HL-60 (cell line): ENCODE results near the gene TMEM234.

ENCODE experiments used
- DNase-seq, 2 experiments: peaks; one replicate each; pipeline ENCODE4 v3.0.0-alpha.2; 2010 to 2020; ENCODE audit warnings: low read depth in 1 of 2, low spot score in 1 of 2
- H3K27ac ChIP-seq: fragments of 250-450 bp; sonication (Bioruptor Pico); replicated peaks from 2 replicates; pipeline ENCODE4 v1.5.1; 2020; ENCODE audit warnings: mild to moderate bottlenecking, moderate library complexity
- H3K27me3 ChIP-seq: fragments of 250-450 bp; sonication (Bioruptor Pico); 2 replicates; pipeline ENCODE4 v1.5.1; 2021; ENCODE audit warnings: mild to moderate bottlenecking, moderate library complexity; ENCODE audit not compliant: insufficient read depth, poor library complexity, severe bottlenecking
- H3K4me3 ChIP-seq: replicated peaks from 2 replicates; pipeline ENCODE4 v1.5.1; 2011; ENCODE audit warnings: mild to moderate bottlenecking, control low read depth, low read length; ENCODE audit not compliant: insufficient read depth
- CTCF ChIP-seq: IDR thresholded peaks from one replicate; pipeline ENCODE4 v1.5.1; 2011; ENCODE audit warnings: low read length, control low read depth, inconsistent platforms; ENCODE audit not compliant: insufficient read depth
- GABPA ChIP-seq: IDR thresholded peaks from 2 replicates; pipeline ENCODE4 v1.6.1; 2012; ENCODE audit warnings: low read depth
- POLR2AphosphoS5 ChIP-seq: IDR thresholded peaks from 2 replicates; pipeline ENCODE4 v1.6.1; 2012; ENCODE audit warnings: low read depth
- REST ChIP-seq: IDR thresholded peaks from 2 replicates; pipeline ENCODE4 v1.6.1; 2012; ENCODE audit warnings: low read depth; ENCODE audit not compliant: insufficient replicate concordance
- SPI1 ChIP-seq: IDR thresholded peaks from 2 replicates; pipeline ENCODE4 v1.6.1; 2012; ENCODE audit warnings: low read depth, mild to moderate bottlenecking, borderline replicate concordance

TMEM234 gene

GRCh38 chr1:32250893-32251716 is 29.0 kb upstream of the TMEM234 start, which contains the start of gene LCK:
LCK (plus strand) TSS chr1:32251265; CDS start chr1:32274330, 23,065 bp downstream.
- no peak for DNase-seq

GRCh38 chr1:32249831-32250525 is 27.8 kb upstream of the TMEM234 start:
- peak; percentile 52 to 71 for DNase-seq
- Histone ChIP-seq H3K4me3 (no peak overlapping the region), H3K27ac (peak overlapping the region; percentile 38)

More at GRCh38 chr1:32250893-32251716, 29.0 kb upstream of the TMEM234 start, which contains the start of gene LCK:
- TF ChIP-seq CTCF, result no peak
- no peak for TF ChIP-seq SPI1
- TF ChIP-seq REST, result no peak
- Histone ChIP-seq H3K27ac (peak within 1 kb of the TSS; percentile 38), H3K27me3 (no peaks in the 10 kb centered on the region), H3K4me3 (no peak within 1 kb of the TSS)

GRCh38 chr1:32247983-32248889 is 26.1 kb upstream of the TMEM234 start:
- Histone ChIP-seq H3K27ac (no peak overlapping the region), H3K27me3 (no peaks in the 10 kb centered on the region), H3K4me3 (no peak overlapping the region)
- no peak for TF ChIP-seq REST
- peak; percentile 72 for TF ChIP-seq POLR2AphosphoS5
- peak; percentile 87 for TF ChIP-seq CTCF
- DNase-seq, result peak; percentile 45 to 77

More at GRCh38 chr1:32249831-32250525, 27.8 kb upstream of the TMEM234 start:
- H3K27me3 ChIP-seq, result no peaks in the 10 kb centered on the region
- no peak for TF ChIP-seq CTCF
- 0 out of 2 replicates have a peak, but pooled peaks have one; percentile 29 for TF ChIP-seq SPI1
- TF ChIP-seq GABPA, result peak; percentile 41; the same call in 1 of the 2 replicates
